HepG2 (cell line): ENCODE results near the gene ATP9A. TPM values are rescaled to one million over a fixed set of nuclear protein-coding genes. Genes with fewer than 3 reads are reported as not detected.

ENCODE experiments used
- ATRX ChIP-seq: sonication (generic); formaldehyde crosslinking; IDR thresholded peaks from 2 replicates; pipeline ENCODE4 v1.4.0; 2020; ENCODE audit warnings: missing genetic modification reagents, borderline replicate concordance
- CBFB ChIP-seq: sonication (generic); formaldehyde crosslinking; IDR thresholded peaks from 2 replicates; pipeline ENCODE4 v1.4.0; 2020; ENCODE audit warnings: missing genetic modification reagents
- CHD2 ChIP-seq: IDR thresholded peaks from 2 replicates; pipeline ENCODE4 v1.6.1; 2011; ENCODE audit warnings: low read depth, low read length, improper control_type of control experiment
- FOXJ3 ChIP-seq: sonication (generic); formaldehyde crosslinking; IDR thresholded peaks from 2 replicates; pipeline ENCODE4 v1.4.0; 2020; ENCODE audit warnings: missing genetic modification reagents, mild to moderate bottlenecking, borderline replicate concordance
- GABPB1 ChIP-seq: IDR thresholded peaks from 2 replicates; pipeline ENCODE4 v1.6.1; 2016; ENCODE audit warnings: mild to moderate bottlenecking, missing genetic modification reagents, moderate library complexity, missing compliant biosample characterization
- MAFF ChIP-seq: IDR thresholded peaks from 2 replicates; pipeline ENCODE4 v1.6.1; 2011; ENCODE audit warnings: low read depth, low read length, improper control_type of control experiment
- MAZ ChIP-seq, 2 experiments: sonication (generic) in 1 of 2; formaldehyde crosslinking in 1 of 2; IDR thresholded peaks; 2 replicates each; pipeline versions ENCODE4 v1.5.0 to v1.6.1; 2012 to 2020; ENCODE audit warnings: low read depth in 2 of 2, mild to moderate bottlenecking in 2 of 2, borderline replicate concordance in 1 of 2, improper control_type of control experiment in 1 of 2, low read length in 1 of 2, missing genetic modification reagents in 1 of 2, moderate library complexity in 1 of 2
- NFE2L2 ChIP-seq: fragments of 150-350 bp; IDR thresholded peaks from 2 replicates; pipeline ENCODE4 v1.6.1; 2014; ENCODE audit warnings: low read length
- PHF21A ChIP-seq: sonication (generic); formaldehyde crosslinking; IDR thresholded peaks from 2 replicates; pipeline ENCODE4 v1.5.0; 2020; ENCODE audit warnings: mild to moderate bottlenecking, missing genetic modification reagents
- POLR2AphosphoS5 ChIP-seq: IDR thresholded peaks from 2 replicates; pipeline ENCODE4 v1.6.1; 2012; ENCODE audit warnings: low read depth, low read length
- SRF ChIP-seq: IDR thresholded peaks from 2 replicates; pipeline ENCODE4 v1.6.1; 2011; ENCODE audit warnings: mild to moderate bottlenecking, low read depth, low read length, moderate library complexity
- SUZ12 ChIP-seq: fragments of 150-350 bp; IDR thresholded peaks from 2 replicates; pipeline ENCODE4 v1.6.1; 2014; ENCODE audit warnings: low read depth, low read length
- ZBTB21 ChIP-seq: sonication (generic); formaldehyde crosslinking; IDR thresholded peaks from 2 replicates; pipeline ENCODE4 v1.4.0; 2020; ENCODE audit warnings: missing genetic modification reagents
- ZBTB34 ChIP-seq: sonication (generic); formaldehyde crosslinking; IDR thresholded peaks from 2 replicates; pipeline ENCODE4 v1.8.0; 2022; ENCODE audit warnings: mild to moderate bottlenecking, missing genetic modification reagents
- ZFP36L1 ChIP-seq: sonication (generic); formaldehyde crosslinking; IDR thresholded peaks from 2 replicates; pipeline ENCODE4 v1.8.0; 2022; ENCODE audit warnings: mild to moderate bottlenecking, missing genetic modification reagents, moderate library complexity
- ZFP37 ChIP-seq: sonication (generic); formaldehyde crosslinking; IDR thresholded peaks from 2 replicates; pipeline ENCODE4 v1.4.0; 2020; ENCODE audit warnings: missing genetic modification reagents, borderline replicate concordance
- ZFY ChIP-seq: sonication (generic); formaldehyde crosslinking; IDR thresholded peaks from 2 replicates; pipeline ENCODE4 v1.4.0; 2020; ENCODE audit warnings: missing genetic modification reagents
- ZKSCAN5 ChIP-seq: sonication (generic); formaldehyde crosslinking; IDR thresholded peaks from 2 replicates; pipeline ENCODE4 v1.5.1; 2020; ENCODE audit warnings: mild to moderate bottlenecking, missing genetic modification reagents
- ZNF225 ChIP-seq: sonication (generic); formaldehyde crosslinking; IDR thresholded peaks from 2 replicates; pipeline ENCODE4 v1.4.0; 2020; ENCODE audit warnings: mild to moderate bottlenecking, missing genetic modification reagents
- ZNF383 ChIP-seq: sonication (generic); formaldehyde crosslinking; IDR thresholded peaks from 2 replicates; pipeline ENCODE4 v1.4.0; 2020; ENCODE audit warnings: missing genetic modification reagents, mild to moderate bottlenecking, borderline replicate concordance
- ZNF44 ChIP-seq: sonication (generic); formaldehyde crosslinking; IDR thresholded peaks from 2 replicates; pipeline ENCODE4 v1.5.1; 2020; ENCODE audit warnings: mild to moderate bottlenecking, missing genetic modification reagents
- ZNF598 ChIP-seq: sonication (generic); formaldehyde crosslinking; IDR thresholded peaks from 2 replicates; pipeline ENCODE4 v1.5.1; 2020; ENCODE audit warnings: mild to moderate bottlenecking, missing genetic modification reagents, borderline replicate concordance
- ZNF652 ChIP-seq: IDR thresholded peaks from 2 replicates; pipeline ENCODE4 v1.6.1; 2016; ENCODE audit warnings: low read depth, borderline replicate concordance
- ZNF775 ChIP-seq: sonication (generic); formaldehyde crosslinking; IDR thresholded peaks from 2 replicates; pipeline ENCODE4 v1.4.0; 2020; ENCODE audit warnings: missing genetic modification reagents, mild to moderate bottlenecking, moderate library complexity, borderline replicate concordance
- ZNF780A ChIP-seq: sonication (generic); formaldehyde crosslinking; IDR thresholded peaks from 2 replicates; pipeline ENCODE4 v1.8.0; 2022; ENCODE audit warnings: mild to moderate bottlenecking, missing genetic modification reagents, moderate library complexity
- polyA plus RNA-seq, 8 experiments: library from polyadenylated mRNA; depleted of rRNA in 3 of 8; stranded (reverse) in 7 of 8; unstranded in 1 of 8; fragments of >200 nt; fragmentation: Illumina TruSeq in 4 of 8; extraction: Trizol in 4 of 8; gene quantifications; 2 replicates each; pipeline versions ENCODE4 v1.2.1 to v1.2.3, GENCODE V29; 2011 to 2016; ENCODE audit warnings: low read depth in 4 of 8, missing spikeins in 1 of 8, mixed read lengths in 1 of 8; ENCODE audit not compliant: insufficient read depth in 1 of 8
- total RNA-seq, 5 experiments: library from RNA; depleted of rRNA; stranded (reverse); fragments of >200 nt; fragmentation: Illumina TruSeq; extraction: Trizol; gene quantifications; 2 replicates each; pipeline ENCODE4 v1.2.3, GENCODE V29; 2016; ENCODE audit warnings: low read depth in 1 of 5
- TF ChIP-seq, protein P1 (sequence below): sonication (generic); formaldehyde crosslinking; IDR thresholded peaks from 2 replicates; pipeline ENCODE4 v1.9.0; 2021; ENCODE audit warnings: missing genetic modification reagents, mild to moderate bottlenecking, borderline replicate concordance
- TF ChIP-seq, protein P2 (sequence below): sonication (generic); formaldehyde crosslinking; IDR thresholded peaks from 2 replicates; pipeline ENCODE4 v1.4.0; 2020; ENCODE audit warnings: mild to moderate bottlenecking, missing genetic modification reagents

Gene ATP9A
- total and polyA plus RNA-seq, 2 of the 13 experiments (the other 11 are each of a cell fraction or from before 2014, with no cell fraction given), result 11.8 to 18.5 TPM

DNA sequence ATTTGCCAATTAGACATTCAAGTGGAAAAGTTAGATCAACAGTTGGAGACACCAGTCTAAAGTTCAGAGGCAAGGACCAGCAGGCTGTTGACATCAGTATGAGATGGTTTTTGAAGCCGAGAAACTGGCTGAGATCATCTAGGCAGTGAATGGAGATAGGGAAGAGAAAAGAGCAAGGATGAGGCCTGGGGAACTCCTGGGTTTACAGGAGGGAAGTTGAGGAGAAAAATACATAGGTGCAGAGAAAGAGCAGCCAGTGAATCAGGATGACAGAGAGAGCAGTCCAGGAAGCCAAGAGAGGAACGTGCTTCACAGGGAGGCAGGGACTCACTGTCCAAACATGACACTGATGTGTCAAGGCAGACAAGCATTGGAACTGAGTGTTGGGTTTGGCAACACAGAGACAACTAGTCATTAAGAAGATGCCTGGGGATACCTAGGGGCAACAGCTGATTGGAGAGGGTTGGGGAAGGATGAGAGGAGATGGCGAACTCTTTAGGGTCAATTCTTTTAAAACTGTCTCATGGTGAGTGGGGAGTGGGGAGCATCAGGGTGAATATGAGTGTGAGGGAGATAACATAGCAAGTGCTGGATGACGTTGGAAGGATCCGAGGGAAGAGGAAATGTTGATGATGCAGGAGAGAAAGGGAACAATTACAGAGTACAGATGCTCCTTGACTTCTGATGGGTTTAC is 47.3 kb upstream of the ATP9A start (continued):
- TF ChIP-seq, protein P1, sequence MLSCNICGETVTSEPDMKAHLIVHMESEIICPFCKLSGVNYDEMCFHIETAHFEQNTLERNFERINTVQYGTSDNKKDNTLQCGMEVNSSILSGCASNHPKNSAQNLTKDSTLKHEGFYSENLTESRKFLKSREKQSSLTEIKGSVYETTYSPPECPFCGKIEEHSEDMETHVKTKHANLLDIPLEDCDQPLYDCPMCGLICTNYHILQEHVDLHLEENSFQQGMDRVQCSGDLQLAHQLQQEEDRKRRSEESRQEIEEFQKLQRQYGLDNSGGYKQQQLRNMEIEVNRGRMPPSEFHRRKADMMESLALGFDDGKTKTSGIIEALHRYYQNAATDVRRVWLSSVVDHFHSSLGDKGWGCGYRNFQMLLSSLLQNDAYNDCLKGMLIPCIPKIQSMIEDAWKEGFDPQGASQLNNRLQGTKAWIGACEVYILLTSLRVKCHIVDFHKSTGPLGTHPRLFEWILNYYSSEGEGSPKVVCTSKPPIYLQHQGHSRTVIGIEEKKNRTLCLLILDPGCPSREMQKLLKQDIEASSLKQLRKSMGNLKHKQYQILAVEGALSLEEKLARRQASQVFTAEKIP (CRISPR knock-in tag), result no peak
- TF ChIP-seq CBFB (CRISPR knock-in tag) (no peak), ZBTB21 (CRISPR knock-in tag) (no peak), ZNF383 (CRISPR knock-in tag) (peak; percentile 65; the same call in 1 of the 2 replicates), ZFP36L1 (CRISPR knock-in tag) (peak; percentile 33; the same call in 1 of the 2 replicates), ZNF780A (no peak), ZNF225 (CRISPR knock-in tag) (no peak), SUZ12 (no peak), ZNF44 (CRISPR knock-in tag) (no peak), FOXJ3 (CRISPR knock-in tag) (no peak), ZNF775 (CRISPR knock-in tag) (no peak), ZFP37 (CRISPR knock-in tag) (0 out of 2 replicates have a peak, but pooled peaks have one; percentile 54), NFE2L2 (no peak), ZKSCAN5 (CRISPR knock-in tag) (no peak), ZFY (CRISPR knock-in tag) (no peak), GABPB1 (CRISPR knock-in tag) (no peak), ZBTB34 (no peak), MAZ (IDR thresholded peaks at IDR 0.05; ENCODE audit: borderline replicate concordance, low read depth, low read length) (no peak), MAZ (CRISPR knock-in tag; IDR thresholded peaks at IDR 0.05; ENCODE audit: low read depth) (no peak), MAFF (no peak), SRF (no peak), POLR2AphosphoS5 (no peak), ZNF652 (no peak), PHF21A (CRISPR knock-in tag) (no peak), ATRX (no peak), ZNF598 (CRISPR knock-in tag) (no peak), CHD2 (no peak)
- TF ChIP-seq, protein P2, sequence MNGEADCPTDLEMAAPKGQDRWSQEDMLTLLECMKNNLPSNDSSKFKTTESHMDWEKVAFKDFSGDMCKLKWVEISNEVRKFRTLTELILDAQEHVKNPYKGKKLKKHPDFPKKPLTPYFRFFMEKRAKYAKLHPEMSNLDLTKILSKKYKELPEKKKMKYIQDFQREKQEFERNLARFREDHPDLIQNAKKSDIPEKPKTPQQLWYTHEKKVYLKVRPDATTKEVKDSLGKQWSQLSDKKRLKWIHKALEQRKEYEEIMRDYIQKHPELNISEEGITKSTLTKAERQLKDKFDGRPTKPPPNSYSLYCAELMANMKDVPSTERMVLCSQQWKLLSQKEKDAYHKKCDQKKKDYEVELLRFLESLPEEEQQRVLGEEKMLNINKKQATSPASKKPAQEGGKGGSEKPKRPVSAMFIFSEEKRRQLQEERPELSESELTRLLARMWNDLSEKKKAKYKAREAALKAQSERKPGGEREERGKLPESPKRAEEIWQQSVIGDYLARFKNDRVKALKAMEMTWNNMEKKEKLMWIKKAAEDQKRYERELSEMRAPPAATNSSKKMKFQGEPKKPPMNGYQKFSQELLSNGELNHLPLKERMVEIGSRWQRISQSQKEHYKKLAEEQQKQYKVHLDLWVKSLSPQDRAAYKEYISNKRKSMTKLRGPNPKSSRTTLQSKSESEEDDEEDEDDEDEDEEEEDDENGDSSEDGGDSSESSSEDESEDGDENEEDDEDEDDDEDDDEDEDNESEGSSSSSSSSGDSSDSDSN (CRISPR knock-in tag), result no peak
